ENCODE measurements around the gene OR10G6. TPM values are rescaled to one million over a fixed set of nuclear protein-coding genes. Genes with fewer than 3 reads are reported as not detected.

OR10G6 gene
- total RNA-seq, 1 experiment from 2014 or later, result not detected

DNA sequence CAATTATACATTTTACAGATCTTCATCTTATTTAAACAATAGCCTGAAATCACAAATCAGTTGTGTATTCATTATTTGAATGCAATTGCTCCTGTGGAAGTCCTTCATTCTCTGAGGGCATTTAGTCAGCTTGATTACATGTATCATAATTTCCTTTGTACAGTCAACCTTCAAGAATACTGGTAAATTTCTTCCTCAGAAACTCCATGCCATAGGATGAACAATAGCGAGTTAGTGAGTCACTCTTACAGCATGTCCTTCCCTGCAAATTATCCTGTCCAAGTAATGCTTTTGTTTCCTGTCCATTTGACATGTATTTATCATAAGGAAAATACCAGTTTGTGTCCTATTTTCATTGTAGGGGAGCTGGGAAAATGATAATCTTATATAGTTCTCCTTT is 21.1 kb downstream of the OR10G6 start:
- H4K91ac ChIP-seq (ENCODE audit: insufficient read length, low read depth, low read length), result no peak overlapping the region
- H3K9me3 ChIP-seq (ENCODE audit: control insufficient read depth, low read depth, low read length), result no peaks in the 10 kb centered on the region
- no peaks in the 10 kb centered on the region for H3K27me3 ChIP-seq (ENCODE audit: insufficient read depth, low read length)
- Mint-ChIP-seq H3K4me1 (peaks cover 5% of the 10 kb centered on the region in 2 experiments; a peak in 3 of 4 replicates), H3K9me3 (peaks cover under 1% of the 10 kb centered on the region in 2 experiments; a peak in 3 of 5 replicates), H3K36me3 (ENCODE audit: insufficient read depth in 1 of 3, low read depth in 3 of 3) (peaks cover 0 to under 1% (median 0%) of the 10 kb centered on the region in 3 experiments; a peak in 1 of 7 replicates), H3K4me3 (no peak overlapping the region), H3K27ac (no peak overlapping the region), H3K27me3 (ENCODE audit: low read depth) (no peaks in the 10 kb centered on the region)
- H2BK12ac ChIP-seq (ENCODE audit: insufficient read length, low read depth, low read length), result no peak overlapping the region
- no peak overlapping the region for H3K23ac ChIP-seq (ENCODE audit: insufficient read length, low read depth, low read length)
- no peaks in the 10 kb centered on the region for H3K4me1 ChIP-seq (ENCODE audit: insufficient read depth, low read length)
- H3K79me2 ChIP-seq (ENCODE audit: insufficient read depth, low read length), result no peaks in the 10 kb centered on the region
- H3K23me2 ChIP-seq (ENCODE audit: insufficient read length, low read depth, low read length, poor library complexity, severe bottlenecking), result no peaks in the 10 kb centered on the region
- no peak for DNase-seq
- no peak overlapping the region for H2BK5ac ChIP-seq (ENCODE audit: insufficient read length, low read length)
- H2BK15ac ChIP-seq (ENCODE audit: low read depth, low read length), result no peak overlapping the region
- no peak overlapping the region for H3K4me2 ChIP-seq (ENCODE audit: insufficient read depth, insufficient read length, low read length)
- no peak overlapping the region for H2AK5ac ChIP-seq (ENCODE audit: insufficient read length, low read length)
- no CpG with 5 or more reads among the region's 1 CpG for WGBS (ENCODE audit: extremely low coverage, insufficient read length, low lambda C conversion rate)
- no peak overlapping the region for H2AFZ ChIP-seq (ENCODE audit: low read length)
- H3K27ac ChIP-seq (ENCODE audit: insufficient read length, low read depth, low read length), result no peak overlapping the region
- H3K79me1 ChIP-seq (ENCODE audit: insufficient read depth, low read depth, low read length, poor library complexity, severe bottlenecking), result no peaks in the 10 kb centered on the region
- H2BK20ac ChIP-seq (ENCODE audit: low read depth, low read length, poor library complexity, severe bottlenecking), result no peak overlapping the region
- no peak overlapping the region for H2BK120ac ChIP-seq (ENCODE audit: low read depth, low read length, poor library complexity, severe bottlenecking)
- no peak overlapping the region for H4K8ac ChIP-seq (replicated peaks; ENCODE audit: insufficient read length, low read depth, low read length)
- no peak overlapping the region for H3K56ac ChIP-seq (ENCODE audit: insufficient read length, low read depth, low read length)
- no peak overlapping the region for H3K18ac ChIP-seq (ENCODE audit: insufficient read length, low read depth, low read length)
- TF ChIP-seq CTCF (conservative IDR thresholded peaks at IDR 0.05), result no peak
- no peaks in the 10 kb centered on the region for H4K20me1 ChIP-seq (ENCODE audit: control insufficient read depth, insufficient read depth, insufficient read length)
- H4K5ac ChIP-seq (ENCODE audit: insufficient read length, low read depth, low read length), result no peak overlapping the region
- H3T11ph ChIP-seq (ENCODE audit: low read length), result no peak overlapping the region
- H3K4ac ChIP-seq (ENCODE audit: low read depth, low read length), result no peak overlapping the region
- no peak overlapping the region for H3K9ac ChIP-seq (ENCODE audit: extremely low read depth, insufficient read length, low read length)
- no peak overlapping the region for H3K14ac ChIP-seq (ENCODE audit: insufficient read depth, low read length)
